Activated CD8-positive, alpha-beta T cell treated with anti-CD3 and anti-CD28 coated beads, Interleukin-2, amount 10 ng/mL, durations not matched to agents 7 days and 5 days (primary cell): ENCODE data around the gene TP53AIP1. TPM values are rescaled to one million over a fixed set of nuclear protein-coding genes. Genes with fewer than 3 reads are reported as not detected.

Source experiments
- ATAC-seq: fragments of 150-1000 bp; cut with Tn5 transposase; one replicate; pipeline ENCODE4 v1.10.0; 2021; ENCODE audit warnings: moderate library complexity
- CTCF ChIA-PET: fragments of 350-600 bp; sonication (Branson Sonifier 250); formaldehyde crosslinking; loops from one replicate; lab custom pipeline; 2021; ENCODE audit warnings: antibody characterized with exemption; lab: Charles Lee
- POLR2A ChIA-PET: fragments of 350-600 bp; sonication (Branson Sonifier 250); formaldehyde crosslinking; loops from one replicate; lab custom pipeline; 2021; ENCODE audit warnings: antibody characterized with exemption; lab: Charles Lee
- DNase-seq: peaks from one replicate; pipeline ENCODE4 v3.0.0-alpha.2; 2020
- H3K27ac Mint-ChIP-seq: one replicate; pipeline ENCODE4 v1.8.0; 2021; ENCODE audit warnings: mild to moderate bottlenecking, mixed read lengths
- H3K27me3 Mint-ChIP-seq: one replicate; pipeline ENCODE4 v1.8.0; 2021; ENCODE audit warnings: low read depth, mixed read lengths
- H3K36me3 Mint-ChIP-seq: one replicate; pipeline ENCODE4 v1.8.0; 2021; ENCODE audit warnings: low read depth, mixed read lengths
- H3K4me1 Mint-ChIP-seq: one replicate; pipeline ENCODE4 v1.8.0; 2021; ENCODE audit warnings: low read depth, mixed read lengths
- H3K4me3 Mint-ChIP-seq: one replicate; pipeline ENCODE4 v1.8.0; 2021; ENCODE audit warnings: mild to moderate bottlenecking, mixed read lengths
- H3K9me3 Mint-ChIP-seq: one replicate; pipeline ENCODE4 v1.8.0; 2022; ENCODE audit warnings: mixed read lengths; ENCODE audit not compliant: insufficient read depth
- total RNA-seq, 2 experiments: library from RNA; stranded (reverse); gene quantifications; one replicate each; pipeline ENCODE4 v1.2.3, GENCODE V29; 2021

Gene TP53AIP1
- total RNA-seq, 2 experiments from 2014 or later: not detected

DNA sequence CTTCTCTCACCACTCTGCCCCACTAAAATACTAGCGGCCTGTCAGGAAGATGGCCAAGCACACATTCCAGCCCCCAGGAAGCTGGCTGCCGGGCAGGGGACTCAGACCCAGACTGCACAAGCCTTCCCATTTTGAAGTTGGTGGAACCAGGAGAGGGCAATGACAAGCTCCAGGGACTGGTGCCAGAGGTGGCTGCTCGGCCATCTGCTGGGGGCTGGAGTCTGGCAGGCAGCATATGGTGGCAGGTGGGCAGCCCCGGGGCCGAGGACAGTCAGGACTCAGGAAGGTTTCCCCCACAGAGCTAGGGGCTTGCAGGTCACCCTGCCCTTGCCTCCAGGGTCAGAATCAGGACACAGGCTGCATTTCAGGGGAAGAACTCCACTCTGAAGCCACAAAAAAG lies 28.9 kb downstream of the TP53AIP1 start:
- no peaks in the 10 kb centered on the region for H3K36me3 Mint-ChIP-seq
- no peaks in the 10 kb centered on the region for H3K9me3 Mint-ChIP-seq
- CTCF ChIA-PET: no interaction called here
- H3K4me3 Mint-ChIP-seq: no peak overlapping the region
- POLR2A ChIA-PET: no interaction called here
- DNase-seq: no peak
- H3K4me1 Mint-ChIP-seq: no peaks in the 10 kb centered on the region
- peaks cover 12% of the 10 kb centered on the region for H3K27me3 Mint-ChIP-seq
- H3K27ac Mint-ChIP-seq: no peak overlapping the region
- ATAC-seq: no peak

DNA sequence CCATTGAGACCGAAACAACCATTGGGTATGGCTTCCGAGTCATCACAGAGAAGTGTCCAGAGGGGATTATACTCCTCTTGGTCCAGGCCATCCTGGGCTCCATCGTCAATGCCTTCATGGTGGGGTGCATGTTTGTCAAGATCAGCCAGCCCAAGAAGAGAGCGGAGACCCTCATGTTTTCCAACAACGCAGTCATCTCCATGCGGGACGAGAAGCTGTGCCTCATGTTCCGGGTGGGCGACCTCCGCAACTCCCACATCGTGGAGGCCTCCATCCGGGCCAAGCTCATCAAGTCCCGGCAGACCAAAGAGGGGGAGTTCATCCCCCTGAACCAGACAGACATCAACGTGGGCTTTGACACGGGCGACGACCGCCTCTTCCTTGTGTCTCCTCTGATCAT lies 31.0 kb downstream of the TP53AIP1 start:
- ATAC-seq: no peak
- DNase-seq: no peak
- Mint-ChIP-seq H3K36me3 (no peaks in the 10 kb centered on the region), H3K27ac (no peak overlapping the region), H3K4me1 (no peaks in the 10 kb centered on the region), H3K27me3 (peaks cover 28% of the 10 kb centered on the region), H3K9me3 (no peaks in the 10 kb centered on the region), H3K4me3 (no peak overlapping the region)
- ChIA-PET CTCF (interaction anchor here (1.2 kb wide), 1 partner anchor 26 kb away, joined by 4 read pairs; no protein-coding TSS in a partner anchor), POLR2A (no interaction called here)

GRCh38 chr11:128911239-128911638 lies 31.4 kb downstream of the TP53AIP1 start:
- DNase-seq (no peak), ATAC-seq (no peak)
- Mint-ChIP-seq H3K27me3 (peaks cover 31% of the 10 kb centered on the region), H3K4me1 (peaks cover 1% of the 10 kb centered on the region), H3K27ac (no peak overlapping the region), H3K36me3 (no peaks in the 10 kb centered on the region), H3K9me3 (no peaks in the 10 kb centered on the region), H3K4me3 (no peak overlapping the region)
- CTCF ChIA-PET: interaction anchor here (1.2 kb wide), 1 partner anchor 26 kb away, joined by 4 read pairs; no protein-coding TSS in a partner anchor
- POLR2A ChIA-PET: no interaction called here

- Mint-ChIP-seq H3K4me3 (no peak overlapping the region), H3K27ac (no peak overlapping the region), H3K36me3 (no peaks in the 10 kb centered on the region), H3K4me1 (peaks cover 7% of the 10 kb centered on the region), H3K27me3 (peaks cover 31% of the 10 kb centered on the region), H3K9me3 (no peaks in the 10 kb centered on the region)
- ChIA-PET CTCF (interaction anchor here (1.2 kb wide), 1 partner anchor 26 kb away, joined by 5 read pairs; no protein-coding TSS in a partner anchor), POLR2A (no interaction called here)
- DNase-seq (no peak), ATAC-seq (no peak)
These were observed 32.1 kb downstream of the TP53AIP1 start for GRCh38 chr11:128910576-128910975.

GRCh38 chr11:128909438-128910125 lies 33.1 kb downstream of the TP53AIP1 start:
- DNase-seq (no peak), ATAC-seq (no peak)
- H3K27ac Mint-ChIP-seq: no peak overlapping the region
- no peaks in the 10 kb centered on the region for H3K36me3 Mint-ChIP-seq
- POLR2A ChIA-PET: no interaction called here
- H3K4me3 Mint-ChIP-seq: no peak overlapping the region
- no peaks in the 10 kb centered on the region for H3K9me3 Mint-ChIP-seq
- H3K4me1 Mint-ChIP-seq: peaks cover 9% of the 10 kb centered on the region
- peaks cover 34% of the 10 kb centered on the region for H3K27me3 Mint-ChIP-seq
- CTCF ChIA-PET: interaction anchor here (1.2 kb wide), 1 partner anchor 25 kb away, joined by 5 read pairs; no protein-coding TSS in a partner anchor

DNA sequence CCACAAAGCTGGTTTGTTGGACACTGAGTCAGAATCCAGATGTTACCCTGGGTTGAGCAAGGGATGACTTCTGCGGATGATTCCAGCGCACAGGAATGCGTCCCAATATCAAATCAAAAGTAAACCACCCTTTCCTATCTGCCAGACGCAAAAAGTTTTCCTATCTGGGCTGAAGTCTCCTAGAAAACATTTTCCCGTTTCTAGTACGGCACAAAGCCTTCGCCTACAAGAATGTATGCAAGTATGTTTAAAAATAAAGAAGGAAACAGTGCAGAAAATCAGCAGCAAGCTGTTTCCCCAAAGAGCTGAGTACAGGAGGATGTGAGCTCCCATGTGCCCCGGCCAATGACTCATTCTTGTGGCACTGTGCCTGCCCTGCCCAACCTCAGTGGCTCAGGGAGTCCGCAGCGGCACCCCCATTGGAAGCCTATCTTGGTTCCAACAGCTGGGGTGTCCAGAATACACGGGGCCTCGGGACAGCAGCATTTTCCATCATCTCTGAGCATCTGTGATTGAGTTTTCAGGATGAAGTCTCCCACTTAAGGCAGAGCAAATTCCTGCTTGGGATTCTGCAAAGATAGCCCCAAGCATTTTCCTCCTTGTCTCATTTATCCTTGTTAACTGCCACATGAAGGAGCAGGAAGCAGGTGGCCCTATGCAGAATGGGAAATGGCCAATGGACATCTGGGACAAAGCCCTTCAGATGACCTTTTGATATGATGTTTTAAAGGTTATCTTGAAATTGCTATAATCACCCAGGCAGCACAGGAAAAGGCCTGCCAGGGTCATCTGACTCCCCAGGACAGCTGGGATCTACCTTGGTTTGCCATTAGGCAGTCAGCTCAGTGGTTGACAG lies 34.1 kb downstream of the TP53AIP1 start:
- ChIA-PET POLR2A (no interaction called here), CTCF (interaction anchor here (1.0 to 3.7 kb wide), 3 partner anchors 22 to 48 kb away, joined by 3 to 16 read pairs (median 6); no protein-coding TSS in a partner anchor)
- H3K27me3 Mint-ChIP-seq: peaks cover 44% of the 10 kb centered on the region
- H3K27ac Mint-ChIP-seq: no peak overlapping the region
- no peak for ATAC-seq
- DNase-seq: no peak
- H3K36me3 Mint-ChIP-seq: no peaks in the 10 kb centered on the region
- H3K4me1 Mint-ChIP-seq: peaks cover 12% of the 10 kb centered on the region
- H3K4me3 Mint-ChIP-seq: no peak overlapping the region
- no peaks in the 10 kb centered on the region for H3K9me3 Mint-ChIP-seq

DNA sequence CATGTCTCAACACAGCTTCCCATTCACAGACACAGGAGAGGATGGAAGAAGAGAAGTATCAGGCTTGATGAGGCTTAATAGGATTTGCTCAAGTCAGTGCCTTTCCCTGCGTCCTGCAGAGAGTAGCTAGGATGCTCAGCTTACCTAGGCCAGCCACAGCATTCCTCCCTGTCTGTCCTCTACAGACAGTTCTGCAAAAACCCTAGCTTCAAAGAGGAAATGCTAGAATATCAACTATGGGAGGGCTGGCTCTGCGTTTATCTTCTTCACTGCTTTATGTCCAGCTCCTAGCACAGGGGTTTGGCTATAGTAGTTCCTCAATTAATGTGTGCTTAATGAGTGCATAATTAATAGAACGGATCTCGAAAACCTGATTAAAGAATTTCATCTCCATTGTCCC lies 35.1 kb downstream of the TP53AIP1 start:
- ChIA-PET CTCF (interaction anchor here (1.0 to 3.7 kb wide), 3 partner anchors 20 to 49 kb away, joined by 3 to 16 read pairs (median 4); no protein-coding TSS in a partner anchor), POLR2A (no interaction called here)
- H3K4me1 Mint-ChIP-seq: peaks cover 15% of the 10 kb centered on the region
- peaks cover 47% of the 10 kb centered on the region for H3K27me3 Mint-ChIP-seq
- ATAC-seq (no peak), DNase-seq (no peak)
- no peak overlapping the region for H3K4me3 Mint-ChIP-seq
- H3K9me3 Mint-ChIP-seq: no peaks in the 10 kb centered on the region
- H3K36me3 Mint-ChIP-seq: no peaks in the 10 kb centered on the region
- no peak overlapping the region for H3K27ac Mint-ChIP-seq

DNA sequence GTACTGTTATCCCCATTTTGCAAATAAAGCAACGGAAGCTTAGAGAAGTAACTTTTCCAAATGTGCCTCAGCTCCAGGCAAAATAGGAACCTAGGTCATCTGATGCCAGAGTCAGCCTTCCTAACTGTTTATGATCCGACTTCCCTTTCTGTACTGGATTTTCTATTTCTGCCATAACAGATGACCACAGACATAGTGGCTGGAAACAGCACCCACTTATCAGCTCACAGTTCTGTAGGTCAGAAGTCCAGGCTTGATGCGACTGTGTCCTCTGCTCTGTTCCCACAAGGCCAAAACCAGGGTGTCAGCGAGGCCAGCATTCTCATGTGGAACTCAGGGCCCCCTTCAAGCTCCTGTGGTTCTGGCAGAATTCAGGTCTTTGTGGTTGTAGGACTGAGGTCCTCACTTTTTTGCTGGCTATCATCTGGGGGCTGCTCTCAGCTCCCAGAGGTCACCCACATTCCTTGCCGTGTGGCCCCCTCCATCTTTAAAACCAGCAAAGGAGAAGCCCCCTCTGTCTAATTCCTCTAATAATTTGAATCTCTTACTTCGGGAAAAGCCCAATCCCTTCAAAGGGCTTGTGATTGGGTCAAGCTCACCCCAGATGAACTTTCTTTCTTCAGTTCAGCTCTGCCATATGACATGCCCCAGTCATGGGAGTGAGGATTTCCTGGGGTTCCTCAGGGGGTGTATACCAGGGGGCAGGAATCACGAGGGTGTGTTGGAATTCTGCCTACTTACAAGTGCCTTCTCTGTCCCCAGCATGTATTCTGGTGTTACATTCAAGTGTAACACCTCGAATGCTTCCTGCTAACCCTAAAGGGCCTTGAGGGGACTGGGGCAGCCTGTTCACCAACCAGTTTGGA lies 36.3 kb downstream of the TP53AIP1 start:
- ATAC-seq: no peak
- CTCF ChIA-PET: interaction anchor here (0.8 to 3.7 kb wide), 9 partner anchors 12 to 87 kb away, joined by 3 to 42 read pairs (median 4); no protein-coding TSS in a partner anchor
- H3K9me3 Mint-ChIP-seq: no peaks in the 10 kb centered on the region
- peaks cover 50% of the 10 kb centered on the region for H3K27me3 Mint-ChIP-seq
- DNase-seq: no peak
- H3K27ac Mint-ChIP-seq: no peak overlapping the region
- peak overlapping the region; percentile 70 for H3K4me3 Mint-ChIP-seq
- POLR2A ChIA-PET: no interaction called here
- no peaks in the 10 kb centered on the region for H3K36me3 Mint-ChIP-seq
- peaks cover 15% of the 10 kb centered on the region for H3K4me1 Mint-ChIP-seq

GRCh38 chr11:128905345-128906184 lies 37.1 kb downstream of the TP53AIP1 start:
- CTCF ChIA-PET: interaction anchor here (0.8 to 3.7 kb wide), 10 partner anchors 11 to 88 kb away, joined by 3 to 42 read pairs (median 4); no protein-coding TSS in a partner anchor
- Mint-ChIP-seq H3K4me1 (peaks cover 15% of the 10 kb centered on the region), H3K27me3 (peaks cover 53% of the 10 kb centered on the region)

DNA sequence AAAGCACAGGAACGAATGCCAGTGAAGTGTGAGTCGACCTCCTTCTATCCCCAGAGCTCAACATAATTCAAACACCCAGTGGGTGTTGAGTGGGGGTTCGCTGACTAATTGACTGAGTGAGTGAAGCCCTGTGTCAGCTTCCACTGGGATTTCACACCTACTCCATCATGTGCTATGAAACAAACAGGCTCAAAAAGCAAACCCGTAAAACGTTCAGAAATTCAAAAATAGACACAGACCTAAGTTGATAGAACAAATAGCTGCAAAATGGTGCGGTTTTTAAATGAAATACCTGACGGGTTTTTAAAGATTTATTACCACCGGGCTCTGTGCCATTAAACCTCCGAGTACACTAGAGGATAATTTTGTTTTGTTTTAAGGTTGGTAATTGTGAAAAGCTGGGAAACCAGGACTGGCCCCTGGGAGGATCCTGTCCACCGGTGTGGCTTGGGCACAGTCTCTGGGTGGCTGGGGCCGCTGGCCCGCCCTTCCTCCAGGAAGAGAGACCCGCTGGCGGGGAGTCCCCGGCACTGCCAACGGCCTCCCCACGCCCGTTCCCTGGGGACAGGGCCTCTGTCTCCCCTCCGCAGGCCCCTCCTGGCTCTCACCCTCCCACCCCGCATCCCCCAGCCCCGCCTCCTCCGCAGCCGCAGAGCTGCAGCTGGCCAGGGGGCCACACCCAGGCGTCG lies 37.9 kb downstream of the TP53AIP1 start:
- peak; percentile 39 for ATAC-seq
- Mint-ChIP-seq H3K36me3 (no peaks in the 10 kb centered on the region), H3K9me3 (no peaks in the 10 kb centered on the region), H3K27me3 (peaks cover 53% of the 10 kb centered on the region), H3K4me3 (peak overlapping the region; percentile 16), H3K27ac (no peak overlapping the region), H3K4me1 (peaks cover 15% of the 10 kb centered on the region)
- ChIA-PET CTCF (interaction anchor here (0.6 to 3.7 kb wide), 7 partner anchors 10 to 732 kb away, joined by 3 to 42 read pairs (median 3); no protein-coding TSS in a partner anchor), POLR2A (interaction anchor here (1.2 kb wide), 1 partner anchor 15 kb away, joined by 3 read pairs; no protein-coding TSS in a partner anchor)
- no peak for DNase-seq

More at GRCh38 chr11:128905345-128906184, 37.1 kb downstream of the TP53AIP1 start:
- Mint-ChIP-seq H3K9me3 (no peaks in the 10 kb centered on the region), H3K4me3 (peak overlapping the region; percentile 70), H3K27ac (no peak overlapping the region), H3K36me3 (no peaks in the 10 kb centered on the region)
- peak; percentile 76 for ATAC-seq
- POLR2A ChIA-PET: interaction anchor here (1.2 kb wide), 1 partner anchor 14 kb away, joined by 3 read pairs; no protein-coding TSS in a partner anchor
- DNase-seq: peak; percentile 52
